NCI-H187 (cell line): ENCODE results near the gene LIN7B.

Source experiments
- DNase-seq, 2 experiments: peaks; one replicate each; lab custom pipeline; 2025; lab: John Stamatoyannopoulos, UW

LIN7B gene

DNA sequence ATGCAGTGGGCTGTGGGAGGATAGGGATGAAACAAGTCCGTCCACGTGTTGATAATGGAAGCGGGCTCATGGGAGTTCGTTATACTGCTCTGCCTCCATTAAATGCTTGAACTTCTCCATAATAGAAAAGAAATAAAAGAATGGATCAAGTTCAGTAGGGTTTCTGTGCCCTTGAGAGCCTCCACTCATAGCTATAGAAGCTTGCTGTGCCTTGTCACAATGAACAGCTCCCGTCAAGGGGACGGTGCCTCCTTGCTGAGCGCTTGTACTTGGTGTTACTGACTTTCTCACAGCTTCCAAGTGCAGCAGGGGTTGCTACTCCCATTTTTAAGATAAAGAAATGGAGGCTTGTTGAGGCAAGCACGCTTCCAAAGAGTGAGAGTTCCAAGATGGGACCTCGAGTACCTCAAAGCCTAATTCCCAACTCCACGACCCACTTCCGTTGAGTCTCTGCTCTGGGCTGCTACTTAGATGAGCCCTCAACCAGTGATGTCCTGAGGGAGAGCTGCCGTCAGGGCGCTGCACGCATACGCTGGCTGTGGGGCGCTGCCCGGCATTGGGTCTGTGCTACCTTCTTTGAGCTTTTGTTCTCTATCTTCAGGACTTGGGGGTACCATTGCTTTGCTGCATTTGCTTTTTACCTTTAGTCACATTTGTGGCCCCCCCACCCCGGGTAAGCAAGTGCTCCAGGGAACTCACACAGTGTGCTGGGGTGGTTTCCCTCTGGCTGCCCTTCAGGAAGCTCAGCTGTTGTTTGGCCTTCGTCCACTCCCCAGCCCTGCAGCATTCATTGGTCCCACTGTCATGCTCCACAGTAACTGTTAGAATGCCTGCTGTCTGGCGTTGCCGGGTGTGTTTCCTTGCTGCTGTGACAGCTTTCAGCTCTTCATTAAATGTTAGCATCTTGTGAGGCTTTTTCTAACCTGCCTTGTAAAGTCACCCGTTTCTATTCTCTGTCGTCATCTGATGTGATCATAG, 19.4 kb upstream of the LIN7B start:
- DNase-seq, result no peak

DNA sequence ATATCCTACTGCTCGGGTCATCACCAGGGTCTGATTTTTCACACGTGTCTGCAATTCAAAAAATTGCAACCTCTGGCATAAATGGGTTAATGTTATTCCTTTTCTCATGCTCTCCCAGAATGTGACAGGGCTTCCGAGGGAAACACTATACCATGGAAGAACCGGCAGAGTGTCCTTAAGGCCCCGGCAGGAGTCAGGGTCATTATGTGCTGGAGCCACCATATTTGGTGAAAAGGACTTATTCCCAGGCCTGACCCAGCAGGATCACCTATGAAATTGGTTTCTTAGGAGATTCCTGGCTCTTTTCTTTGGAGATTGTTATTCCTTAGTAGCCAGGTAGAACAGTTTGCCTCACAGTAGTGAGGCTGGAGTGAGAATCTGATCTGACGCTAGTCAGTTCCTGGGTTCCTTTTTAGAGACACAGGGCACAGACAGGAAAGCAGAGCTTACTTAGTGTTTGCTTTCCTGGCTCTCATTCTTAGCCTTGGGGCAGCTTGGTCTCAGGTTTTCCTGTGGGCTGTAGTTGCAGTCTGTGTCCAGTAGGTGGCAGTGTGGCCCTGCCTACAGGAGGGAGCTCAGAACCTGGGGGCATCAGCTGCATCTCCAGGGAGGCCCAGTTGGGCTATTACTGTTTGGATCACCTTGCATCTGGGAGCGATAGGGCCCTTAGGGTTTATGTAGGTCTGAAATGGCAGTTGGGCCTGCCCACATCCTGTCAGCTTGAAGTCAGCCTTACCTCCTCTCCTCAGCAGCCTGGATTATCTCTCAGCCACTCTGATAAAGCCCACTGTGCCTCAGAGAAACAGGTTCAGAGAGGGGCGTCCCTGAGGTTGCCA, 16.5 kb upstream of the LIN7B start:
- DNase-seq, result peak; percentile 30 to 65

DNA sequence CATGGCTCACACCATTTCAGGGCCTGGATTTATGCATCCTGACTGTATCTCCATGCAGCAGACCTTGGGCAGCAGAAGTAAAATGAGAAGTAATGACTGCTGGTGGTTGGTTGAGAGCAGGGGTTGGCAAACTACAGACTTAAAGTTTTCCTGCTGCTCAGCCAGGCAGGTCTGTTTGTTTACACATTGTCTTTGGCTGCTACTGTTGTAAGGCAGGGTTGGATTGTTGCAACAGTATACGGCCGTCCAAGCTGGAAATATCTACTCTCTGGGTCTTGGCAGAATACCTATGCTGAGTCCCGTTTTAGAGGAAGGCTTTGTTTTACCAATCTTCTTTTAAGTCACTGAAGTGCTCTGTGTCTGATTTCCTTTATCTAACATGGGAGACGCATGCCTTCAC, 15.4 kb upstream of the LIN7B start:
- no peak for DNase-seq

DNA sequence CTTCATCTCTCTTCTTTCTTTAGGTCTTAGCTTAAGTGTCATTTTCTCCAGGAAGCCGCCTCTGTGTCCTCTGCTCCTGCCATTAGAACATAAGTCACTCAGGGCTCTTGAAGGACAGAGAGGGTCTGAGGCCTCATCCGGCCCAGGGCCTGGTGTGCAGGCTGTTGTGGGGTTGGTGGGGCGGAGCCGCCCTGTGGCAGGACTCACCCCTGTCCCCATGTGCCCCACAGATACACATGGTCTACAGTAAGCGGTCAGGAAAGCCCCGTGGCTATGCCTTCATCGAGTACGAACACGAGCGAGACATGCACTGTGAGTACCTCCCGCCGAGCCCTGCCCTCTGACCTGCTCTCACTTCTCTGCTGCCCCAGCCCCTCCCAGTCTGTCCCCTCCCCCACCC, 13.0 kb upstream of the LIN7B start:
- no peak for DNase-seq

DNA sequence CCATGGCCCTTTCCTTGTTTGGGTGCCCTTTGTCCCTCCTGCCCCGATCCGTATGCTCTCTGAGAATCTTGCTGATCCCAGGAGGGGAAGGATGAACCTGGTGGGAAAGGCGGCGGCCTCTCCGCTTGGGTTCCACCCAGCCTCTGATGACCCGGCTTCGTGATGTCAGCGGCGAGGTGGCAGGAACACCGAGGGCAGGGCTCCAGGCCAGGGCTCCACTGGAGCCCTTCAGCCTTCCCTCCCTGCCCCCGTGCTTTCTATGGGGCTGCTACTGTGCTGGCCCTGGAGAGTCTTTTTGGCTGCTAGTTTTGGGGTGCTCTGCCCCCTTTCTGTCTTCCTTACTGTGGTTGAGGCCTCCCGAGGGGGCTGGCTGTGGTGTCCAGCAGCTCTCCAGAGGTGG, 11.9 kb upstream of the LIN7B start:
- no peak for DNase-seq

DNA sequence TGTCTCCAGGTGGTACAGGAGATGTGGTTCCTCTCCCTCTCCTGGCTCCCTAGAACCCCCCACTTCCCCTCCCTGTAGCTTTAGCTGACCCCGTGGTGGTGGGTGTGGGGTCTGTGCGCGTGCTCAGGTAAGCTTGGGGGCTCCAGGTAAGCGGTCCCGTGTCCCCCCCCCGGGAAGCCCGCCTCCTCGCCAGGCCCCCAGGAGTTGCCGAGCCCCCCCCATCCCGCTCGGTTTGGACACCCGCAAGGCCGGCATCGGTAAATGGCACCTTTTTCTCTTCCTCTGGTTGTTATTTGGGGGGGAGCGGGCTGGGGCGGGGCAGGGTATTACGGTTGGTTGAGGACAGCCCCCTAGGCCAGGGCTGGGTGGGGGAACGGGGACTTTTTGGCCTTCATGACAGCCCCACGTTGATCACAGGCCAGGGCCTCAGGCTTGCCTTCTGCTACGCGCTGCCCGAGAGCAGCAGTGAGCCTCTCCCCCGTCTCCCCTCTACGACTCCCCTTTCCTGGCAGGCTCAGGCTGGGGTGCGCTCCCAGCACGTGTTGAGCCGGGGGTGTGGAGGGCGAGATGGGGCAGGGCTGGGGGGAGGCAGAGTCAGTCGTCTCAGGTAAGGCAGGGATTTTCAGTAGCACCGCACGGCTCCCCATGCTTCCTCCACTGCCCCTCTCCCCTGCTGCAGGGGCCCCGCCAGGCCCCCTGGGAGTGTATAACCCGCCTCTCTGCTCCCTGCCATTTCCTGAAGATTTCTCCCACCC, 10.7 kb upstream of the LIN7B start:
- DNase-seq, result no peak

DNA sequence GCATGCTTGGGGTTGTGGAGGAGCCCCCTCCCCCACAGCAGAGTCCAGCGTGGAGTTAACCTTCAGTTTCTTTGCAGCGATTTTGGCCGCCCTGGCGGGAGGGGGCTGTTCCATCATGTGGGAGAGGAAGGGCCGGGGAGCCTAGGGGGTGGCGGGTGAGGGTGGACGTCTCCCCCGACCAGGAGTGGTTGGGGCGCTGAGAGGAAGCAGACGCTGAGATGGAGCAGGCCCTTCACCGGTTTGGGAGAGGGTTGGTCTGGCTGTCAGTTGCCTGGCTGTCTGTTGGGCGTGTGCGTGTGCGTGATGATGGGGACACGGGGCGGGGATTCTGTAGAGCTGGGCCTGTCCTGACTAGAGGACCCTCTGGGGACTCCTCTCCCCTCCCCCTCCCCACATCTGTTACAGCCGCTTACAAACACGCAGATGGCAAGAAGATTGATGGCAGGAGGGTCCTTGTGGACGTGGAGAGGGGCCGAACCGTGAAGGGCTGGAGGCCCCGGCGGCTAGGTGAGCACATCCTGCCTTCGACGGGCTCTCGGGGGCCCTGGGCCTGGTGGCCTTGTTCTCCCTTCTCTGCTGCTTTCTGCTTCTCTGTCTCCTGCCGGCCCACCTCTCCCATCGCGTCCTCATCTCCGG, 9.8 kb upstream of the LIN7B start:
- DNase-seq, result no peak

DNA sequence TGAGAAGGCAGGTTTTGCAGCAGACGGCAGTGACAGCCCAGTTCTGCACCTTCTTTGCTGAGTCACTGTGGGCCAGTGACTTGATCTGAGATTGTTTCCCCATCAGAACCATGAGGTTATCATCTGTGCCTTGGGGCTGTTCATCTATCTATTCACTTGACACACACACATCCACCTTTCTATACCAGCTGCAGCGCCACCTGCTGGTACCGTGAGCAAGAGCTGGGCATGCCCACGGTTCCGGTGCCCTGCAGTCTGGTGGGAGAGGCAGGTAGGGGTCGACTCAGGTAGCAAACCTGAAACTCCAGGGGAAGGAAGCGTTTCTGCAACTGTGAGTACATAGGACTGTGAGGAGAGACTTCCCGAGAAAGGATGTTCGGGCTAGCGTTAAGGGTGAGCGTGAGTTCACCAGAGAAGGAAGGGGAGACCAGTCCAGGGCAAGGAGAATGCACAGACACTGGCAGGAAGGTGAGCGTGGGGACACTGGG, 7.5 kb upstream of the LIN7B start:
- peak; percentile 34 to 42 for DNase-seq

DNA sequence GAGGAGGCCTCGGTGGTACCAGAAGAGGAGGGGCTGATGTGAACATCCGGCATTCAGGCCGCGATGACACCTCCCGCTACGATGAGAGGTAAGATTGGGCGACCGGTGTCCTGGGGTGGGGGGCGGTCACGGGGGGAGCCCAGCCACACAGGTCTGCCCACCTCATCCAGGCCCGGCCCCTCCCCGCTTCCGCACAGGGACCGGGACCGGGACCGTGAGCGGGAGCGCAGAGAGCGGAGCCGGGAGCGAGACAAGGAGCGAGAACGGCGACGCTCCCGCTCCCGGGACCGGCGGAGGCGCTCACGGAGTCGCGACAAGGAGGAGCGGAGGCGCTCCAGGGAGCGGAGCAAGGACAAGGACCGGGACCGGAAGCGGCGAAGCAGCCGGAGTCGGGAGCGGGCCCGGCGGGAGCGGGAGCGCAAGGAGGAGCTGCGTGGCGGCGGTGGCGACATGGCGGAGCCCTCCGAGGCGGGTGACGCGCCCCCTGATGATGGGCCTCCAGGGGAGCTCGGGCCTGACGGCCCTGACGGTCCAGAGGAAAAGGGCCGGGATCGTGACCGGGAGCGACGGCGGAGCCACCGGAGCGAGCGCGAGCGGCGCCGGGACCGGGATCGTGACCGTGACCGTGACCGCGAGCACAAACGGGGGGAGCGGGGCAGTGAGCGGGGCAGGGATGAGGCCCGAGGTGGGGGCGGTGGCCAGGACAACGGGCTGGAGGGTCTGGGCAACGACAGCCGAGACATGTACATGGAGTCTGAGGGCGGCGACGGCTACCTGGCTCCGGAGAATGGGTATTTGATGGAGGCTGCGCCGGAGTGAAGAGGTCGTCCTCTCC, 6.3 kb upstream of the LIN7B start:
- DNase-seq, result no peak

DNA sequence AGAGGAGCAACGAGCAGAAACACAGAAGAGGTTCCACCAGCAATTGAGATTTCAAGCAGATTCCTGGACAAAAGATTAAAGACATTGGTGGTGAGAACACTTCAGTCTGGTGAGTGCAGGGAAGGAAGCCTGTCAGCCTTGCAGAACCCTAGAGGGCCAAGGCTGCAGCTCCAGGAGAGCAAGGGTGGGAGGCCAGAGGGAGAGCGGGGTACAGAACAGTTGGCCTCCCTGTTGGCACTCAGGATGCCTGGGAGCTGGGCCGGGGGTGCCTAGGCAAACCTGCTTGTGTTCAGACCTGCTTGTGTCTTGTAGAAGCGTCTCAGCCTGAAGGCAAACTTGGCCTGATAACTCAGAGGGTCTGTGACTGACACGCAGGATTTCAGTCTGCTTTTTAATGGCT, 5.1 kb upstream of the LIN7B start:
- no peak for DNase-seq

DNA sequence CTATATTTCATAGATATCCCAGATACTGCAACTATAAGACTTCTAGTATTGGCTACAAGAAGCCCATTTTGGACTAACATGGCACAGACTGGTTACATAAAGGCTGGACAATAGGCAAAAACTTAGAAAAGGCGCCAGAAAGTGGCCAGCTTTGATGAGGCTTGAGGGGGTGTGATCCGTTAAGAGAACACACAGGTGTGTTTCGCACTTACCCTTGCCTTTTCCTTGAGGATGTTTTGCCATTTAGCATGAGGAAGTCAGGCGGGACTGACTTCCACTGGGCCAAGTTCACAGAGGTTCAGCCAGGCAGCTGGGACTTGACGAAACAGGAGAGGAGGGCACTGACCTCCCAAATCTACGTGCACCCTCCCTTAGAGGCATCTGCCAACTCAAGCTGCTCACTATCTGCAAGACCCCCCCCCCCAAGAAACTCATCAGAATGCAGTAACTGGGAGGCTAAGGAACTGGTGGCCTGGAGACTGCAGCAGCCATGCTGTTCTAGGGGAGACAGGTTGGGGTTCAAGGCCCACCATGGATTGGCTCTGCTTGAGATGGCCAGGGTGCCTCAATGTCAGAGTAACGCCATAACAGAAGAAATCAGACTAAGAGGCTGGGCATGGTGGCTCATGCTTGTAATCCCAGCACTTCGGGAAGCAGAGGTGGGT, 4.5 kb upstream of the LIN7B start:
- DNase-seq, result no peak

DNA sequence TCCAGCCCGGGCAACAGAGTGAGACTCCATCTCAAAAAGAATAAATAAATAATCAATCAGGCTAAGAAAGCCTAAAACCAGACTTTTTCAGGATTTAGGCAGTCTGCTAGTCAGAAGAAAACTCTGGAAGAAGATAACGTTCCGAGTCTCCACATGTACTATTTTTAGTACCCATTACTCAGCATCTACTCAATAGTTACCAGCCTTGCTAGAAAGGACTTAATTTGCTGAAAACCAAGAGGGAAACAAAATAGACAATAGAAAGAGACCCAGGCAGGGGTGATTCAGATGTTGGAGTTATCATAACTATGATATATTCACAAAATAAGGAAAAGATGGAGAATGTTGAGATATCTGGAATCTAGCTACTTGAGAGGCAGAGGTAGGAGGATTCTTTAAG, 3.6 kb upstream of the LIN7B start:
- DNase-seq, result no peak

DNA sequence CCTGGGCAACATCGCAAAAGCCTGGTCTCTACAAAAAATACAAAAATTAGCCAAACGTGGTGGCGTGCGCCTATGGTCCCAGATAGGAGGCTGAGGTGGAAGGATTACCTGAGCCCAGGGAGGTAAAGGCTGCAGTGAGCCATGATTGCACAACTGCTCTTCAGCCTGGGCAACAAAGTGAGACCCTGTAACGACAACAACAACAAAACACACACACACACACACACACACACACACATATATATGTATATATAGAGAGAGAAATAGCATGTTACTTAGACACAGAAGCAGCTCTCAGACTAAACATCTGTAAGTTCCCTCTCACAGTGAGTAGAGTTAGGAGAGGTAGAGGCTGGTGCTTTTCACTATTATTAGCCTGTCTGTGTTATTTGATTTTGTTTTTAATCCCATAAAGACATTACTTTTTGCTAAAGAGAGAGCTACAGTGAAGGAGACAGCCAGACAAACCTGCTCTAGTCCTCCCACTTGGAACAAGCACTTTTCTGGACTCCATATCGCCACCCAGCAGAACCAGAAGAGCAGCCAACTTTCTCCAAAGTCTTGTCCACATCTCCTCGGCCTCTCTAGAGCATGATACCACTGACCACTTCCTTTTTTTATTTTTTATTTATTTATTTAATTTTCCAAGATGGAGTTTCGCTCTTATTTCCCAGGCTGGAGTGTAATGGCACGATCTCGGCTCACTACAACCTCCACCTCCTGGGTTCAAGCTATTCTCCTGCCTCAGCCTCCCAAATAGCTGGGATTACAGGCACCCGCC, 2.8 kb upstream of the LIN7B start:
- no peak for DNase-seq

DNA sequence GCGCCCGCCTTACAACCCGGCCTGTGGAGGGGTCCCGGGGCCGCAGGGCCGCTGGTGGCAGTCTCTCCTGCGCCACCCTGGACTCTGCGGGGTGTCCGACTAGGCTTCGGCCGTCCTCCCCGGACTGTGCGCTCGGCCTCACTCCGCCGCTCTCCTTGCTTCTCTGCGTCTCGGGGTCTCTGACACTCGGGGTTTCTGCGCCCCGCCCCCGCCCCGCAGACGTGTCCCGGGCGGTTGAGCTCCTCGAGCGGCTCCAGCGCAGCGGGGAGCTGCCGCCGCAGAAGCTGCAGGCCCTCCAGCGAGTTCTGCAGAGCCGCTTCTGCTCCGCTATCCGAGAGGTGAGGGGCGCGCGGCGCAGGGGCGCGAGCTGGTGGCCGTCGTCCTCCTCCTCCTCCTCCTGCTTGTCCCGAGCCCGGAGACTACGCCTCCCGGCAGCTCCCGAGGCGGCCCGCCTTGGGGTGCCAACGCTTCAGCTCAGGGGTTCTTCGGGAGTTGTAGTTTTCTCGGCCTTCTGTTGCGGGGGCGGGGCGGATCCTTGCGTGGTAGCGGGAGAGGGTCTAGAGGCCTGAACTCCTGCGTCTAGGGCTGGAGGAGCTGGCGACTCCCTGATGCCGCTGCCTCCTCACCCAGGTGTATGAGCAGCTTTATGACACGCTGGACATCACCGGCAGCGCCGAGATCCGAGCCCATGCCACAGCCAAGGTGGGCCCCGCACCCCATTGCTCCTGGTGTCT, 627 bp downstream of the LIN7B start:
- DNase-seq, result no peak

DNA sequence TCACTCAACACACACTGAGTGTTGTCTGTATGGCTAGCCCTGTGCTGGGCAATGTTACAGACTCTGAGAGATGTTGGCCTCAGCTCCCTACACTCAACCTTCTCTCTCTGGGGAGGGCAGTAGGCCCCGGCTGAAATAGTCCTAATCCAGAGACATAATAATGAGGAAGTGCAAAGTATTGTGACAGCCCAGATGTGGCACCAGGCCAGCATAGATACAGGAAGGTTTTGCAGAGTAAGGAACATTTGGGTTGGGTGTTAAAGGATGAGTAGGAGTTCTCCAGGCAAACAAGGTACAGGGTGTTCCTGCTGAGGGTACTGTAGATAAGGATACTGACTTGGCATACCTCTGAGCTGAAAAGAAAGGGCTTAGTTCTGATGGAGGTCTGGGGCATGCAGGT, 2.4 kb downstream of the LIN7B start:
- no peak for DNase-seq

DNA sequence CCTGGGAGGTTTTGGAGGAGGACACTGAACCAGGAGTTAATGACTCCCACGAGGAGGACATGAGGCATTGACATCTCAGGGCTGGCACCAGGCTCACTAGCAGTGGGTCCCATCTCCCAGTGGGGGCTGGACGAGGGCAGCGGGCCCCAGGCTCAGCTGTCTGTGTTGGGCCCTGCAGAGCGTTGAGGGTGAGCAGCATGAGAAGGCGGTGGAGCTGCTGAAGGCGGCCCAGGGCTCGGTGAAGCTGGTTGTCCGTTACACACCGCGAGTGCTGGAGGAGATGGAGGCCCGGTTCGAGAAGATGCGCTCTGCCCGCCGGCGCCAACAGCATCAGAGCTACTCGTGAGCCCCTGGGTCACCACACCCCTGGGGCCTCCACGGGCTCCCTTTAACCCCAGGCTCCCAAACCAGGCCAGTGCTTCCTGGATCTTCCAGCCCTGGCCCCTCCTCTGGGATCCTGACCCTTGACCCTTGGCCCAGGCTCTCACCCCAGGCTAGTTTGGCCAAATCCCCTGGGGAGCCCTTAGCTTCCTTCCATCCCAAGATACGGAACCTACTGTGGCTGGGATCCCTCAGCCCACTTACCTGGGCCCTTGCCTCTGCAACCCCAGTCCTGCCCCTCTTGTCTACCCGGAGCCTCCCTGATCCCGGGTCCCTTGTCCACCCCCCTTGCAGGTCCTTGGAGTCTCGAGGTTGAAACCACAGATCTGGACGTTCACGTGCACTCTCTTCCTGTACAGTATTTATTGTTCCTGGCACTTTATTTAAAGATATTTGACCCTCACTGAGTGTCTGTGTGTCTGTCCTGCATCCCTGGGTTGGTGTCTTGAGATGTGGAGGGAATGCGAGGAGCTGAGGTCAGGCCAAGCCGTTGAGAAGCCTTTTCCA, 3.8 kb downstream of the LIN7B start:
- no peak for DNase-seq

DNA sequence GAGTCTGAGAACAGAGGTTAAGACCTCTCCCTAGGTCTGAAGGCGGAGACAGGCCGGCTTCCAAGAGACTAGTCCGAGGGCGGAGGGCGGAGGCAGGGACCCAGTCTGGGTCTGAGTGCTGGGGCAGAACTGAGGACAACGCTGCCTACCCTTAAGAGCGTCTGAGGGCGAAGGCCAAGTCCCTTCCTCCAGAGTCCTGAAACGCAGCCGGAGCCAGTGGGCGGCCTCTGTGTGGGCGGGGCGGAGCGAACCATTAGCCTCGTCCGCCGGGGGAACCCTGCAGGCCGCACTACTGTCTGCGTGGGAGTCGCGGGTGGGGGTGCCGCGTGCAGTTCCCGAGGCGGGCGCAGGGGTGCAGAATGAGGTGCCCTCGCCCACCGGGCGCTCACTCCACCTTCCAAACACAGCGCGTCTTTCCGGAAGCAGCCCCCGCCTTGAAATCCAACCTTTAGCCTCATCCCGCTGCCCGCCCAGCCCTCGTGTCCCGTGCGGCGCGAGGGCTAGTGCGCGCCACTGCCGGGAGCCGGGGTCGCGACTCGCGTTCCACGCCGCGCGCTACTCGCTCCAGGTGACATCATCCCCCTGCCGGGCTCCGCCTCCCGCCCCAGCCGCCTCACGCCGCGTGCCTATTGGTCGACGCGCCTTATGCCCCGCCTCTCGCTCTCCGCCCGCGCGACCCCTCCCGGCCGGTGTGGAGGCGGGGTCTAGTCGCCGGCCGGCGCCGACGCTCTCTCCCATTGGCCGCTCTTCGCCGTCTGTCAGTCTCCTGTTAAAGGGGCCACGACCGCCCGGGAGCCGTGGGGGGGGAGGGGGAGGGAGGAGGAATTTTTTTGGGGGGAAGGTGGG, 4.6 kb downstream of the LIN7B start, which contains the start of gene C19orf73:
C19orf73 (minus strand) TSS at position 579 of the 846 bp plus-strand sequence; CDS start at position 458, 121 bp downstream.
- peak; percentile 91 to 97 for DNase-seq
